Hindlimb muscle (tissue), 1 donor: ENCODE measurements around the gene COL4A3. TPM values are rescaled to one million over a fixed set of nuclear protein-coding genes. Genes with fewer than 3 reads are reported as not detected.
"Not testable (repeated sequence)": the region's sequence is repeated elsewhere in the genome, so short reads cannot be mapped to it uniquely, and the experiment has no call there.

Source experiments
- DNase-seq: peaks from one replicate; pipeline ENCODE4 v3.0.0-alpha.2; 2013
- polyA plus RNA-seq: library from polyadenylated mRNA; unstranded; fragments of 120-200 nt; gene quantifications from one replicate; pipeline ENCODE4 v1.2.1, GENCODE V29; 2013; ENCODE audit not compliant: insufficient read length

Gene COL4A3
- polyA plus RNA-seq, 1 donor, result 0.03 TPM

DNA sequence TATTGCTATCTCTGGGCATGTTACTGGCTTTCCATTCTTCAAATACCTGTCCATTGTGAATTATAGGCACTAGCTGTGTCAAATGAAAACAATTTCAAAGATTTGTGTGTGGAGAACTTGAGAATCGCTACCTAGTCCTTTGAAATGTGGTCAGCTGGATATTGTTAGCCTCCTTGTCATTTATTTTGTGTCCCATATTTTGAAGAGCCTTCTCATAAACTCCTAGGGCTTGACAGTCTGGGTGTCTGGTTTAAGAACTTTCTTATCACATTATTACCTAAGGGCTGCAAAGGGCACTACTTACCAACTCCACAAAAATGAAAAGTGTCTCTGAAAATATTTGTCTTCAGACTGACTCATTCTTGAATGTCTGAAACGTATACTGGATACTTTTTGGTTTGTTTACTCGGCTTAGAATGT lies 50.2 kb downstream of the COL4A3 start:
- DNase-seq, result no peak

DNA sequence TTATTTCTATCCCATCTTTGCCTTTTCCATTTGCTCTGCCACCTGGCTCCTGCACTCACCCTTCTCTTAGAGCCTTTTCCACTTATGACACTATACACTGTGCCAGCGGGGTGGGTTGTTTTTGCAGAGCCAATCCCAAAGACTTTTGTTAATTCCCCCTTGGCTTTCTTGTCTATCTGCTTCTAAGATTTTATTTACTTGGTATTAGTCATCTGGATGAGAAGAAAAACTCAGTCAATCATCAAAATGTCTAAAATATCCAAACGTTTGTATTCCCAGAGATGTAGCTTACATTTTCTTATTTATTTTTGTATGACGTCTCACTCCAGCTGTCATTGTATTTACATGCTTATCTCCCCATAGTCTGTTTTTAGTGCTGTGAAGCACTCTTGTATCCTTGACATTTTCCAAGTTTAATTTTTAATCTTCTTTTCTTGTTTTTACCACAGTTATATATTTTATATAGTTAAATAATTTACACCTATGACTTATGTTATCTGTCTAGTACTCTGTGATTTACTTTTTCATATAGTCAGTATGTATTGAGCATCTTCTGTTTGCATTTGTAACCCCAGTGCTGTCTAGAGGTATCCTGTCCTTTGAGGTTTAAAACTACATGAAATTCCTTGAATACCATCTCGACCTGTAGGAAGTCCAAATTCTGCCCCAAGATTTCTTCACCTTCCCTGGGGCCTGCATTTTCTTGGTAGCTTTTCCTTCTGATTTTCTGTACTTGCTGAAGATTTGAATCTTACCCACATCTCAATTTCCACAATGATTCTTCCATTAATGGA lies 55.1 kb downstream of the COL4A3 start:
- DNase-seq, result no peak

DNA sequence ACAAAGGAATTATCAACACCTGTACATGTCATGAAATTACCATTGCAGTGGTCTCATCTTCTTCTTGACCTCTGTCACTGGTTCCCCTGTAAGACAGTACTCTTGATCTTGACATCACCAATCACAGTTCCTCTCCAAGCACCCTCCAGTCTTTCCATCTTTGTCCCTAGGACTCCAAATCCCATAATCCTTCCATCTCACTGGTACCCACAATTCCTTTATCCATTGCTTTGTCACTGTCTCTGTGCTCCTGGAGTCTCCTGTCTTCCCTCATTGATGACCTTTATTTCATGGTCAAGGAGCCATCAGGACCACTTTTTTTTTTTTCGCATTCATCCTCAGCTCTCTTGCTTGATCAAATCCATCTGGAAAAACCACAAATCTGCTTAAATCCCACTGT lies 56.7 kb downstream of the COL4A3 start:
- DNase-seq, result no peak

DNA sequence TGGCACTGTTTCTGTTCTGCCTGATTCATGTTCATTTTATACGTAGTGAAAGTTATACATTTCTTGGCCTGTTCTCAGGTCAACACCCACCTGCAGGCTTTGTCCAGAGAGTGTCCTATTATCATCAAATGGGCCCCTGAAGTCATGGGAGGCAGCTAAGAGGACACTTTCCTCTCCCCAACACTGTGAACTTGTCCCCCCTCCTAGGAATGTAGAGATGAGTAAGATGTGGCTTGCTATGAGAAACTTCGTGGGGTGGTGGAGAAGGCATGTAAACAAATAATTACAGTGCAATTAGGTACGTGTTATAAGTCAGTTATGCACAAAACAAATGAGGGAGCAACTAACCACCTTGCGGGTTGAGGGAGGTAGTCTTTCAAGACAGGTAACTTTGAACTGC lies 57.9 kb downstream of the COL4A3 start:
- DNase-seq, result no peak

DNA sequence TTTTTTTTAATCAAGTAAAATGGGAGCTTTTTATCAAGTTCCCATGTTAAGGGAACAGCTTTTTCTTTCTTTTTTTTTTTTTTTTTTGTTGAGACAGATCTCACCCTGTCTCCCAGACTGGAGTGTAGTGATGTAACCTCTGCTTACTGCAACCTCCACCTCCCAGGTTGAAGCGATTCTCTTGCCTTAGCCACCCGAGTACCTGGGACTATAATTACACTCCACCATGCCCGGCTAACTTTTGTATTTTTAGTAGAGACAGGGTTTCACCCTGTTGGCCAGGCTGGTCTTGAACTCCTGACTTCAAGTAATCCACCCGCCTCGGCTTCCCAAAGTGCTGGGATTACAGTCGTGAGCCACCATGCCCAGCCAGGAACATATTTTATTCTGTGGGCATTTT lies 61.2 kb downstream of the COL4A3 start:
- not testable (repeated sequence) for DNase-seq

DNA sequence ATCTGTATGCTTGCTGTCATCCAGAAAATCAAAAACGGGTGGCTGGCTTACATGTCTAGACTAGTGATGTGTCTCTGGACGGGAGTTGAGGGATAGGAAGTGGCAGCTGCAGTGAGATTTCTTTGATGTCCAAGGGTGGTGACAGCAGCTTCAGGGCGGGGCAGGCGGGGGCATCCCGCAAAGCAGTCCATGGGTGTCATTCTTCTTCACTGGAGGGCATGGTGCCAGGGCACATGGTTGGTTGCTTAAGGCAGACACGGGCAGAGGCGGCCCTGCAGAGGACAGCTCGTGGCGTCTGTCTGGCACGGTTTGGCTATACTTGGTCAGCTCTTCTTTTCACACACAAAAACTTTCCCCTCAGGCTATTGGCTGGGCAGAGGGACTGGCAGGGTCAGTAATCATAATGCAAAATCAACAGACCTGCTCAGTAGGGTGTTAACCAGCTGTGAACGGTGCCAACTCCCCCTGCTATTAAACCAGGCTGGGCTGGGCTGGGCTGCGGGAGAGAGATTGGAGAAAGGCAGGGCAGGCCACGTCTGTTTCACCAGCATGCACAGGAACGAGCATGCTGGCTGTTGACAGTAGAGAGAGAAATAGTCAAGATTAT lies 63.7 kb downstream of the COL4A3 start:
- peak; percentile 5 for DNase-seq

DNA sequence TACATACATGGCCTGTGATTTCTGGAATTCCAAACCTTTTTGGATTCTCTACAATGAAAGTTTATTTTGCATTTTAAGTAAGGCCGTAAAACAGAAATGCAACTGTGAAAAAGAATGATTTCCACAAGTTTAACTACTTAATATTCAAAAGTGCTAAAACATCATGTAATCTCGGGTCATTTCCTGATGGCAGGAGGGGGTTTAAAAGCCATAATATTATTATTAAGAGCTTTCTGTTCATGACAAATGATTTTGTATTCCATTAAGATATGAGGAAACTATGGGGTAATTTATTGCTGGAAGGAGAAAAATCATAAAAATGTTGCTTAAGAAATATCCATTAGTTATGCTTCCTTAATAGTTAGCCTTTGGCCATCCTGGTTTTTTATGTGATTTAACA lies 65.7 kb downstream of the COL4A3 start:
- no peak for DNase-seq

DNA sequence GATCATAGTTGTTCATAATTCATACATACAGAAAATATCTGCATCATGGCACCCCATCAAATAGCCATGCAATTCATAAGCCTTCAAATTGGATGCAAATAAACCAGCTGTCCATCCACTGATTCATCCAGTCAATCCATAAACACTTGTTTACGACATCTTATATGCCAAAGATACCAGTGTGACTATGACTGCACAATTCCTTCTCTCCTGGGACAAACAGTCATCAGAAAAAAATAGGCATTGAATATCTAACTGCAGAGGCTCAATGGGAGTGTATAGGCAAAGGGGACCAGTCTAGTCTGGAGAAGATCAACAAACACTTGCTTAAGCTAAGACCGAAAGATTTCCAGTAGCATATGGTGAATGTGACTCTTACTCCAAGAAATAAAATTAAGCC lies 70.0 kb downstream of the COL4A3 start:
- DNase-seq, result no peak

DNA sequence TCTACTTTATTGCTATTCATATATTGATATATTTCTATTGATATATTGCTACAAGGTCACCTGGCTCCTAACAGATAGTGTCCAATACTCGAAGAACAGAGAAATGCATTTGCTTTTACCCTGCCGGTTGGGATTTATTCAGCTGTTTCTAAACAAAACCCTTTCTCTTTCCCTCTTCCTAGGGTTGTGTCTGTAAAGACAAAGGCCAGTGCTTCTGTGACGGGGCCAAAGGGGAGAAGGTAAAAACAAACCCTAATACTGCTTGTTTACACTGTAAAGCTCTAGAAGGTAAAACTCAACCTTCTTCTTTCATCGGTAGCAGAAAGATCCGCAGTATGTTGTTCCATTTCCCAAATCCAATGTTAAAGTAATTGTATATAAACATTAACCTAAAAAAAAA lies 73.4 kb downstream of the COL4A3 start:
- no peak for DNase-seq

DNA sequence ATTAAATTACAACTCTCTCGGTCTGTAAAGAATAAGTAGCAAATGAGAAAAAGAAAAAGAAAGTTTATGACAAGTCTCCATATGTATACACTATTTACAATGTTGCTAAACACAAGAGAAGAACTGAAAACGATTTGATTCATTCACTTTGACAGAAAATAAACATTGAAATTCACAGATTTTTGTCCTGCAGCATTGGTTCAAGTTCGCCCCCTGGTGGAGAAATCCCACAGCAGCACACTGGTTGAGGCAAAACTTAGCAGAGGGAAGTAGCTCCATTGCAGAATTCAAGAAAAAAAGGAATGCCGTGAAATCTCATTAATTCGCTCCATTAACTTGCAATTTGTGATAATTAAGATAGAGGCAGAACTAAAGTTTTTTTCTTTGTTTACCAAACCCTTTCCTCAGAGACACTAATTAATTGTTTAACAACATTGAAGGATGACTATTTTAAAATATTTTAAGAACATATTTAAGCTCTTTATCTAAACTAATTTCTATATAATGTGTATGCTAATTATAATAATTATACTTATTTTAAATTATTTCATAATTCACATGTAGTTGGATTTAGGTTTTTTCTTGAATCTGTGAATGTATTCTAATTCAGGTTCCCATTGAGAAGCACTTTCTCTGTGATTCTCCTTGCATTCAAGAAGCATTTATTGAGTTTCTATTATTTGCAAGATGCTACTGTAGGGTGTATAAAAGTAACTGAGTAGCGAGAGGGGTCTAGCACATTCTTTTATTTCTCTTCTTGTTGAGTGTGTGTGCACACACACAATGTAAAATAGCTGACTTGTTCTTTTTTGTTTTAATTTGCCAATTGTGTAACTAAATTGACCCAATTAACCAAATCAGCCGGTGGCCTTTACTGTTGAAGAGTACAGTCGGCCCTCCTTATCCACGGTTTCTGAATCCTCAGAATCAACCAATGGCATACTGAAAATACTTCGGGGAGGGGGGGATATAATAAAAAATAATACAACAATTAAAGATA lies 74.1 kb downstream of the COL4A3 start:
- DNase-seq, result peak; percentile 52

DNA sequence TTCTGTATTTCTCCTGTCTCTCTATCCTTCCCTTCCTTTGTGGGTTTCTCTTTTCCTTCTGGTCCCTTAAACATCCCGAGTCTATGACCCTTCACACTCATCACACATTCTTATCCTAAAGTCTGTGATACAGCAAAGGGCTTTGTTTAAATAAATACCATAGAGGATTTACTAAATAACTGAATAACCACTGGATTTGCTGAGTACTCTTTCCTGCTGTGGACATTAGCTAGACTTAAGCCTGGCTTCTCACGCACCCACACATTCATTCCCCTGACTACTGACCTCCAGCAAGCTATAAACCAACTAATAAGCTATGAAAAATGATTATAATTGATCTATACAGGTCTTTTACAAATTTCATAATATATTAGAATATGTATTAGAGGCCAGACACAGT lies 76.6 kb downstream of the COL4A3 start:
- DNase-seq, result no peak

DNA sequence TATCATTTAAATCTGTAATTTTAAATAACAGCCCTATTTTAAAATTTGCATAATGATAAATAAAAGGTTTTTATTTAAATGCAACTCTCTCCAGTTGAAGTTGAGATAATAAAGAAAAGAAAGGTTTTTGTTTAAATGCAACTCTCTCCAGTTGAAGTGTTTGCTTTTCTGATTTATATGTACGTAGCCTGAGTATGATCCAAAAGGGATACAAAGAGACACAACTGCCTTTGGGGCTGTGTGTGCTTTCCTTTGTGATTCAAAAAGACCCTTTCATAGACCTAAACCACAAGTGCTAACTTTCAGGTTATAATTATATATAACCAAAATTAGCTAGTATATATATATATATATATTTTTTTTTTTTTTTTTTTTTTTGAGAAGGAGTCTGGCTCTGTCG lies 84.5 kb downstream of the COL4A3 start:
- DNase-seq, result no peak

DNA sequence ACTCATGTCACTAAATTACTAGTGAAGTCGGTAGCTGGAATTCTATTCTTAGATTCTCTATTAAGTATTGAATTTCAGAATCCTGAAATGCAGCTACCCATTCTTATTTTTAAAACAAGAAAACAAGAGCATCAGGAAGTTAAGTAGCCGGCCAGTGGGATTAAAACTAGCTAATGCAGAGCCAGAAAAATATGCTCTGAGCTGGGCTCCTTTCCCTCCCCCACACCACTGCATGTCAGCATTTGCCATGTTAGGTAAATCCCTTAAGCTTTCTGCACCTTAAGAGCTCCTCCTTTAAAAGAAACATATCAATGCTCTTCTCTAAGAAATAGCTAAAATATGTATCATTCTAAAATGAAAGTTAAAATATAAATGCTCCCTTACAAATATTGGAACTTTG lies 88.4 kb downstream of the COL4A3 start:
- DNase-seq, result no peak

DNA sequence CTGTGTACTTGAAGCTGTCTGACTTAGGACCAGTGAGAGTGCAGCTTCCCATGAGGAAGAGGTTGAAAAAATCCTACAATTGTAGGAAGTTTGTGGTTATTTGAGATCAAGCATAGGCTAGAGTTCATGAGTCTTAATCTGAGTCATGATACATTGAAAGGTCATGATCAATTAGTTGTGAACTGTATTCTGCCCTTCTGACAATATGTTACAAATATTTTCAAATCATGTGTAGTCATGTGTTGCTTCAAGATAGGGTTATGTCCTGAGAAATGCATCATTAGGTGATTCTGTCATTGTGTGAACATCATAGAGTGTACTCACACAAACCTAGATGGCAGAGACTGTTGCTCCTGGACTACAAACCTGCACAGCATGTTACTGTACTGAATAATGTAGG lies 92.2 kb downstream of the COL4A3 start:
- DNase-seq, result no peak

DNA sequence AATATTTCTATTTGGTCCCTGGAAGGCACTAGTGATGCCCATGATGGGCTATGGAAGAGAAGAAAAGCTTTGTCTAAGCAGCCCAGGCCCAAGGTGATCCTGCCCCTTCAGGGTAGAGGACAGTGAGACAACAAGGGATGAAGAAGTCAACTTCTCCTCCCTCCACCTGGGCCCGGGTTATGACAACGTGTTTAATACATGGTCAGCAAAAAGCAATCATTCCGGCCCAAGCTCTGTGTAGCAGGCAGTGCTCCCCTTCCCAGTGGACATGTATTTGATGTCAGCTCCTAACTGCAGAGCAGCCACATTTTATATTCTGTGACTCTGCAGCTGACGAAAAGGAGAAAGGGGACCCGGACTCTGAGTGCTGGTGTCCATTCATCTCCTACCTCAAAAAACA lies 93.4 kb downstream of the COL4A3 start:
- no peak for DNase-seq

DNA sequence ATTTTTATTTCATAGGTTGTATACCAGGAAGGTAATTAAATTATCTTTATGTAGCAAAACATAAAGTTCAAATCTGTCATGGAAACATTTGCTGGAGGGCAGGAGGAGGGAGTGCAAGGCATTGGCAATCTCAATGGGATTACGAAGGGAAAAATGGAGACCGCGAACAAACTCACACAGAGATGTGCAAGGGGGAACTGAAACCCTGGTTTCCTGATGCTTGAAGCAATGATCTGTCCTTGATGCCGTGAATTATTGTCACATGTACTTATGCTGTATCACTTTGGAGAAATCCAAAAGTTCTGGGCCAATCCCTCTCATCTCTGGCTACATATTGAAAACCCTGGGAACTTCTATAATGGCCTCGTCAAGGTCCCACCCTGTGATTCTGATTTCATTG lies 95.6 kb downstream of the COL4A3 start:
- DNase-seq, result no peak

DNA sequence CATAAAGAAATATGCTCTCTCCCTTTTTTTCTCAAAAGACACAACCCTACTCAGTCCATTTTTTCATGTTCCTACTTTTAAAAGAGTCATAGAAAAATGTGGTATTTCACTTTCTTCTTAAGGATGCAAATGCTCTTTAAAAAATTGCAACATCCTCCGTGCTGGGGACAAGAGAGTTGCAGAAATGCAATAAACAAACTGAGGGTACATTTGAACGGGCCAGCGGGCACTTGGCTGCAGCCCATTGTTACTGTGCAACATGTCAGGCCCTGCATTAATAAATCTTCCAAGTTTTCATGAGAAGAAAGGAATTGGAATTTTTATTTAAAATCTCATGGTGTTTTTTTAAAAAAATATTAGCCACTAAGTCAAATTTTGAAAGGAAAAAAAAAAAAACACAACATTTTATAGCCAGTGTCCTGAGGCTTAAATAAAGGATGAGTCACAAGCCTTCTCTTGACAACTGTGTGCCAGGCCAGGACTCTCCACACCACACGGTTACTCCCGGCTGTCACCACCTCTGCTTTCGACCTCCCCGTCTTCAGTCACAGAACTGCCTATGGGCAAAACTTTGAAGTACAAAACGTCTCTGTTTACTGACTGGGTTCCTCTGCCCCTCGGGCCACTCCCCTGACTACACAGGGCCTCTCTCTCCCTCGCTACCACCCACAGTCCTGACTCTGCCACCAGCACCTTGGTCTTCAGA lies 103.1 kb downstream of the COL4A3 start:
- DNase-seq, result no peak

DNA sequence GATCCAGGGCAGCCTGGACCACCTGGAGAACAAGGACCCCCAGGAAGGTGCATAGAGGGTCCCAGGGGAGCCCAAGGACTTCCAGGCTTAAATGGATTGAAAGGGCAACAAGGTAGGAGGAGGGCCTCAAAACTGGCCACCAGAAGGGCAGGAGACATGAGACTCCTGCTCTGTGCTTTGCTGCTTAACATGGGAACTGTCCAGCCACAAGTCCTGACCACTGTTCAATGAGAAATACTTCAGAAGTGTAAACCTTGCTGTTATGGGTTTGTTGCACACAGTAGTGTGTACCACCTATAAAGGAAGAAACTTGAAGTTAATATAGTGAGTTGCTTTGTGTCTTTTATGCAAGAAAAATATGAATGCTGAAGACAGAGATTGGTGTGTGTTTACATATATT lies 116.5 kb downstream of the COL4A3 start:
- DNase-seq, result no peak

DNA sequence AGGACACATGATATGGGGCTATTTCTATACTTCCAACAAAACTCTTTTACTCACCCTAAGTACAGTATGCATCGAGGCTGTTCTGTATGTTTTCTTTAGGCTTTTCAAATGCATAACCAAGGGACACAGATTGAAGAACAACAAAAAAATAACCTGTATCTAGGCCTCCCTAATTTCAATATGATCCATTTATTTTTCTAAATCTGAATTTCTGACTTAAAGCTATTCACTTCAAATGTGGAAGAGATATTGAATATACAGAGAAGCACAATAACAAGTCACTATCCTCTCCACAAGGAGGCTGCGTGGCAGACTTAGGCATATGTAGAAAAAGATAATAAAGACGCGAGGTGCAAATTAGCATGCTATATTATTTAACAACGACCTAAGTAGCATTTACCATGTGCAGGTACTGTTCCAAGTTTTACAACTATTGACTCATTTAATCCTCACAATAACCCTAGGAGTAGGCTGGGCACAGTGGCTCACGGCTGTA lies 121.4 kb downstream of the COL4A3 start:
- DNase-seq, result no peak

DNA sequence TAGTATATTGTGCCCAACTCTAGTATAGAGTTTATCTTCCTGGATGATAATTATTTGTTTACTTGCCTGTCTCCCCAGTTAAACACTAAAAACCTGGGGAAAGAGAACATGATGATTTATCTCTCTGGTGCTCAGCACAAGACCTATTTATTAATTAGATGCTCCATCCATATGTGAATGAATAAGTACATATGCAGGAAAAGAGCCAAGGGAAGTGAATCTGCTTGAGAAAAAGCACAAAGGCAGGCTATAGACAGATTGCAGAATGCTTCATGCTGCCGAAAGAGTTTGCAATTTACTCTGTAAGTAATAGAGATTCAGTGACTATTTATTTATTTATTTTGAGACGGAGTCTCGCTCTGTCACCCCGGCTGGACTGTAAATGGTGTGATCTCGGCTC lies 123.3 kb downstream of the COL4A3 start:
- DNase-seq, result no peak

DNA sequence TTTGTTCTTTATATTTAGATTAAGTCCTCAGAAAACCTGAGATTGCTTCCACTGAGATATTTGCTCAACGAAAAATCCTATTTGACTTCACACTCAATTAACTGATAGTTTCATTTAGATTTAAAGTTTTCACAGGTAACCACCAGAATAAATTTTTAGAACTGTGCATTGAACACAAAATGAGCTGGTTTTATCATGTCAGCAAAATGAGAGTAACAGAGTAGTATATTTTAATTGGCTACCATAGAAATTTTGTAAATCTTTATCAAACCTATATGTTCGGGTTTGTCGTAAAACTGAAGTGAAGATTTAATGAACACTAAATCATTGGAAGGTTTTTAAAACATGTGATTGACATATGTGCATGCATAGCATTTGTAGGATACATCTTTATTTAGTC lies 127.9 kb downstream of the COL4A3 start:
- no peak for DNase-seq

DNA sequence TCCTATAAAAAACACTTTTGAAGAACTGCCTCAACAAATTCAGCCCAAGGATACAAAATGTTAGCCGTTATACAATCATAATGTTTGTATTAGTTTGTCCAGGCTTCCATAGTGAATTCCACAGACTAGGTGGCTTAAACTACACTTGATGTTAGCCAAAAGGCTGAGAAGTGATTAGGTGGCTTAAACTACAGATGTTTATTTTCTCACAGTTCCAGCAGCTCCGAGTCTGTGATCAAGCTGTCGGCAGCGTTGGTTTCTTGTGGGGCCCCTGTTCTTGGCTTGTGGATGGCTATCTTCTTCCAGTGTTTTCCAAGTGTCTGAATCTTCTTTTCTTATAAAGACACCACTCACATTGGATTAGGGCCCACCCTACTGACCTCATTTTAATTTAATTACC lies 129.1 kb downstream of the COL4A3 start:
- no peak for DNase-seq
